ENCODE measurements around the gene ADCY6.

ADCY6 gene

DNA sequence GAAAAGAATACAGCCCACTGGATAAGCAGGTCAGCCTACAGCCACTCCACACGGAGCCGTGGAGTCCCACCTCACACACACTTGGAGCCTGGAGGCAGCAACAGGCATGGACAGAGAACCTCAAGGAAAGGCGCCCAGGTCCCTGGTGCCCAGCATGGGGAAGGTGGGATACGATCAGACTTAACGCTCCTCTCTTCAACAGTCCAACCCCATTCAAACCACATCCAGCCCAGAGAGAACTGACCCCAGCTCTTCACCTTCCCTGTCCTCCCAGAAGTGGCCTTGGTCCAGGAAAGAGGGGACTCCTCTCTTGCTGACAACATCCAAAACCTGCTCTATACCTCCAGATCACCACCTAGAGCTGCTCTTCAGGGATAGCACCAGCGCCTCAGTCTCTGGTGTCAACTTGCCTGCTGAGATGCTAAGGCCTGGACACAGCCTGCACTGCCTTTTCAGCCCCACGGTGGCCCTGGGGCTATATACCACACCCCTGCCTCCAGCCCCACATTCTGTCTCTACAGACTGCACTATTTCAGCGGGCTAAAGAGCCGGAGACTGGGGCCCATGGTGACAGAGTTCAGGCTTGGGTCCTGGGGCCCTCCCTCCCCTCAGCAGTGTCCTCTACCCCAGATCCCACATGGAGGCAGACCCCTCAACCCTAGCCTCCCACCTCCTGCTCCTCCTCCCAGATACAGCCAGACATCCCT is 7.0 kb downstream of the ADCY6 start:
- H3K4me1 Mint-ChIP-seq (ENCODE audit: low read depth), result no peaks in the 10 kb centered on the region
- no peaks in the 10 kb centered on the region for H3K36me3 Mint-ChIP-seq (ENCODE audit: low read depth)
- H3K9me3 Mint-ChIP-seq, result no peaks in the 10 kb centered on the region
- H3K27me3 Mint-ChIP-seq (ENCODE audit: low read depth), result peaks cover 23% of the 10 kb centered on the region
- H3K4me3 Mint-ChIP-seq, result no peak overlapping the region
- H3K27ac Mint-ChIP-seq, result no peak overlapping the region

DNA sequence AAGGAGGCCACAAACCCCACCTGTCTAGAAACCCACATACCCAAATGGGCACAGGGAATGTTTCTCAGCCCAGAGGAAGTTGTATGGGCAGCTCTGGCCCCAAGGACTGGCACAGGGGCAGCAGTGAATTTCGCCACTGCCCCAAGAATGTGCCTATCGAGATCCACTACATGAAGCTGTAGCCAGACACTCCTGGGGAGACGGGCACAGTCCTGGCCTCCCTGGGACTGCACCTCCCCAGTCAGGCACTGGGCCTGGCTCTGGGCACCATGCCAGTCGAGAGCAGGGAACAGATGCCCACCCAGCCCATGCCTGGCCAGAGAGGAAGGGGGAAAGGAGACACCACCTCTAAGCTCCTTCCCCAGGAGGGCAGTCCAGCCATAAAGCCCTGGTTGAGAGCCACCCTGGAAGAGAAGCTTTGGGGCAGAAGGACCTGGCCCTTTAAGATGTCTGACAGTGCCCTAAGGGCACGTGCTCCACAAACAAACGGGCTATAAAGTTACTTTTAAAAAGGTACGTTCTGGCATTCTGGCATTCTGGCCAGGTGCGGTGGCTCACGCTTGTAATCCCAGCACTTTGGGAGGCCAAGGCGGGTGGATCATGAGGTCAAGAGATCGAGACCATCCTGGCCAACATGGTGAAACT is 8.4 kb downstream of the ADCY6 start:
- Mint-ChIP-seq H3K9me3 (no peaks in the 10 kb centered on the region), H3K4me3 (no peak overlapping the region), H3K4me1 (ENCODE audit: low read depth) (no peaks in the 10 kb centered on the region), H3K27ac (no peak overlapping the region), H3K36me3 (ENCODE audit: low read depth) (no peaks in the 10 kb centered on the region), H3K27me3 (ENCODE audit: low read depth) (peaks cover 9% of the 10 kb centered on the region)

DNA sequence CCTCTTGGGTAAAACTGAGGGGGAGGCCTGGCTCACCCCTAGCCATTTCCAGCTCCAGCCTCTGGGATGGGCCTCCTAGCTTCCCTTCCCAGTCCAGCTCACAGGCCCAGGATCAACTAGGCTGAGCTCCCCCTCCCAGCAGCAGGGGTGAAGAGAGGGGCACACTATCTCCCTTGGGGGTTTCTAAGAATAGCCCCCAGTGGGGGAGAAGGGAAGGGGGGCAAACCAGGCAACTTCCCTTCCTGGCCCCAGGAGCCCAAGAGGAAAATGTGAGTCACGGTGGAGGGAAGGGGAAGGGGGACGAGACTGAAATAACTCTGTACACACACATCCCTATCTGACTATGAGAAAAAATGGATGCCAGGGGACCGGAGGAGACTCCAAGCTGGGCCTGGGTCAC is 9.0 kb downstream of the ADCY6 start:
- Mint-ChIP-seq H3K36me3 (ENCODE audit: low read depth) (no peaks in the 10 kb centered on the region), H3K27me3 (ENCODE audit: low read depth) (peaks cover 9% of the 10 kb centered on the region)

DNA sequence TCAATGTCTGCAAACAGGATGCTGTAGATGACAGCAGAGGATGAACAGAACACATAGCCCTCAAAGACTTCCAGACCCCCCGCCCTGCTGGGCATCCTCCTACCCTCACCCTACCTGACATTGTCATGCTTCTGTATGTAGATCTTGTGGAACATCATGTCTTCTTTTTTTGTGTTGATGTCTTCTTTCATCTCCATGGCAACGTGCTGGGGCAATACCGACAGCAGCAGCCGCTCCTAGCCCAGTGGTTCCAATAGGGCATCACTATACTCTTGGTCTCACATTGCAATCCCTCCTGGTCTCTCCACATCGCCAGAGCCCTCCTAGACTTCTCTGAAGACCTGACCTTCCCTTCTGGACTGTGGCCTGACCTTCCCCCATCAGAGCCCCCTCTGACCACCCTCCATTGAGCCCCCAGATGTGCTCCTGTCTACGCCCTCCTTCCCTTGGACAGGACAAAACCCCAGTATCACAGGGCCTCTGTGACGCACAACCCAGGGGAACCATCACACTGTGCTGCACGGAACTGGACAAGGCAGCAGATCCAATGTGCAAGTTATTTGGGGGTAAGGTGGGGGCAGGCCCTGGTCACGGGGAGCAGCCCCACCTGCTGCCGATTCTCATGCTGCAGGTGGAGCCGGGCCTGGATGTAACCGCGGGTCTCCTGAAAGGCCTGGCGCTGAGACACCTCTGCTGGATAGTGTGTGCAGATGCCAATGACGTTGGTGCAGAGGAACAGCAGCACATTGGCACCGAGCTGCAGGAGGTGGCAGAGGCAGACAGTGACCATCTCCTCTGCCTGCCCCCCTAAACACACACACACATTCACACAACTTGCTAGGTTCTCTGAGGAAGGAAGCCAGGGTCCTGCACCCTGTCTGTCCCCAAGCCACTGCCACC is 11.1 kb downstream of the ADCY6 start:
- no peaks in the 10 kb centered on the region for H3K36me3 Mint-ChIP-seq (ENCODE audit: low read depth)
- H3K9me3 Mint-ChIP-seq, result no peaks in the 10 kb centered on the region
- no peak overlapping the region for H3K4me3 Mint-ChIP-seq
- H3K4me1 Mint-ChIP-seq (ENCODE audit: low read depth), result no peaks in the 10 kb centered on the region
- no peak overlapping the region for H3K27ac Mint-ChIP-seq
- peaks cover 9% of the 10 kb centered on the region for H3K27me3 Mint-ChIP-seq (ENCODE audit: low read depth)

More for the DNA sequence above, 9.0 kb downstream of the ADCY6 start:
- Mint-ChIP-seq H3K4me1 (ENCODE audit: low read depth) (no peaks in the 10 kb centered on the region), H3K9me3 (no peaks in the 10 kb centered on the region), H3K27ac (no peak overlapping the region), H3K4me3 (no peak overlapping the region)

DNA sequence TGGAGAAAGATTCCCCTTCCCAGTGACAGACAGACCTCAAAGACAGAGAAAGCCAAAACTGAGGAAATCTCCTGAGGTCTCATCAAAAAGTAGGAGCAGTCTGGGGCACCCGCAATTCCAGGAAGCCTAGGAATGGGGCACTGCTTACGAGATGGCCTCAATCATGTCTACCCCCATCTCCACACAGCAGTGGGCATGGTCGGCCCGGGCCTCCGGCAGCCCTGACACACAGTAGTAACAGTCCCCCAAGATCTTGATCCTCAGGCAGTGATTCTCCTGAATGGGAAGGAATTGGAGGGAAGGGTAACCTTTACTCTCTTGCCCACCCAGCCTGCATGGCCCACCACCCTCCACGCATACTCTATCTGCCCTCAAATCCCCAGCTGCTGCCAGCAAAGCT is 11.9 kb downstream of the ADCY6 start:
- Mint-ChIP-seq H3K4me3 (no peak overlapping the region), H3K27me3 (ENCODE audit: low read depth) (peaks cover 9% of the 10 kb centered on the region), H3K4me1 (ENCODE audit: low read depth) (no peaks in the 10 kb centered on the region), H3K9me3 (no peaks in the 10 kb centered on the region), H3K27ac (no peak overlapping the region), H3K36me3 (ENCODE audit: low read depth) (no peaks in the 10 kb centered on the region)

DNA sequence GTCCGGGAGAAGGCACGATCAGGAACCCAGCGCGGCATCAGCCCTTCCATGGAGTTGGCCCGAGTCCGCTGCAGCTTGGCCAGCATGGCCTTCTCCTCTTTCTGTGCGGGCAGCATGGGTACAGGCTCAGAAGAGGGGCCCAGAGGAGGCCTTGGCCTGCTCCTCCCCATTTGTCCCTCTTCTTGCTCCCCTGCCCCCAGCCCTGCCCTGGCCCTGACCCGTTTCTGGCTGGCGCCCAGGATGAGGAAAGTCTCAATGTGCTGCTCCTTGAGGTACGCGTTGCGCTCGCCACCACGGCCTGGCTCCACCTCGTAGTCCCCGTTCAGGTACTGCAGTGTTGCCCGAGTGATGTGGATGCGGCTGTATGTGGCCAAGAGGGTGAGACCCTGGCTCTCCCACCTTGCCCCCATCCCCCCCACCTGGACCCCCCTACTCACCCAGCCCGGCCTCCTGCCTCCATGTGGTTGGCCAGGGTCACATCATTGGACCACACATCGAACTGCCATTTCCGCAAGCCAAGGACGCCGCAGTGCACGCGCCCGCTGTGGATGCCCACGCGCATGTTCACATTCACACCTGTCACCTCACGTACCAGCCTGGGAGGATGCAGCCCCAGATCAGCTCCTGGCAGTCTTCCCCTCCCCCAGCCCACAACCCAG is 12.8 kb downstream of the ADCY6 start:
- Mint-ChIP-seq H3K27me3 (ENCODE audit: low read depth) (peaks cover 9% of the 10 kb centered on the region), H3K36me3 (ENCODE audit: low read depth) (no peaks in the 10 kb centered on the region), H3K4me1 (ENCODE audit: low read depth) (no peaks in the 10 kb centered on the region), H3K27ac (no peak overlapping the region), H3K9me3 (no peaks in the 10 kb centered on the region), H3K4me3 (no peak overlapping the region)

DNA sequence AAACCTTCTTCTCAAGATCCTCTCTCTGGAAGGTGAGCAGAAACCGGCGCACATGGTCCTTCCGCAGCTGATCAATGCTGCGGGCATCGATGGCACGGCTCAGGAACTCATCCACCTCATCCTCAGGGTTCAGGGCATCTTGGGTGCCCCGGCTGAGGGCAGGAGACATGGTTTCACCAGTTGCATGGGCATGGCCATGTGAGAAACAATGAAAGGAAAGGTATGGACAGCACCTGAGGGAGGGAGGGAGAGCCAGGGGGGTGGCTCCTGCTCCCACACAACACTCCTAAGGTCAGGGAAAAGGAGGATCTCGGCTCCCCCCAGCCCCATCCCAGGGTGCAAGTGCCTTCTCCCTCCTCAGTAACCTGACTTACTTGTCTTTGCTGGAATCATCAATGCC is 13.6 kb downstream of the ADCY6 start:
- Mint-ChIP-seq H3K4me3 (no peak overlapping the region), H3K27ac (no peak overlapping the region), H3K9me3 (no peaks in the 10 kb centered on the region), H3K36me3 (ENCODE audit: low read depth) (no peaks in the 10 kb centered on the region), H3K4me1 (ENCODE audit: low read depth) (no peaks in the 10 kb centered on the region), H3K27me3 (ENCODE audit: low read depth) (peaks cover 9% of the 10 kb centered on the region)

DNA sequence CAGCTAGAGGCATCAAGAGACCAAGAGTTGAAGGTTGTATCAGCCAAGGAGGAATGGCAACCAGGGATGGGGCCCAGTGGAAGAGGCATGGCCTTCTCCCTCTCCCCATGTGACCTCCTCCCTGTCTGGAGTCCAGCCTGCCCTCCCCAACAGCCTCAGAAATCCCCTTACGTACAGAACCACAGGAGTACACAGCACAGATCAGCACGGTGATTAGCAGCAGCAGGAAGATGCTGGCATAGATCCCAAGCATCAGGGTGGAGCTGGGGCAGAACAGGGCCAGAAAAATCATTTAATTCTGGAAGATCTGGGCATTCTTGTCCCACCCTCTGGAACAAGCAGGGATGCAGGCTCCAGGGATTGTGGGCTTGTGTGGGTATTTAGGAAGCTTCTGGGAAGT is 14.4 kb downstream of the ADCY6 start:
- Mint-ChIP-seq H3K4me3 (no peak overlapping the region), H3K36me3 (ENCODE audit: low read depth) (no peaks in the 10 kb centered on the region), H3K4me1 (ENCODE audit: low read depth) (no peaks in the 10 kb centered on the region), H3K9me3 (no peaks in the 10 kb centered on the region), H3K27ac (no peak overlapping the region), H3K27me3 (ENCODE audit: low read depth) (peaks cover 9% of the 10 kb centered on the region)

DNA sequence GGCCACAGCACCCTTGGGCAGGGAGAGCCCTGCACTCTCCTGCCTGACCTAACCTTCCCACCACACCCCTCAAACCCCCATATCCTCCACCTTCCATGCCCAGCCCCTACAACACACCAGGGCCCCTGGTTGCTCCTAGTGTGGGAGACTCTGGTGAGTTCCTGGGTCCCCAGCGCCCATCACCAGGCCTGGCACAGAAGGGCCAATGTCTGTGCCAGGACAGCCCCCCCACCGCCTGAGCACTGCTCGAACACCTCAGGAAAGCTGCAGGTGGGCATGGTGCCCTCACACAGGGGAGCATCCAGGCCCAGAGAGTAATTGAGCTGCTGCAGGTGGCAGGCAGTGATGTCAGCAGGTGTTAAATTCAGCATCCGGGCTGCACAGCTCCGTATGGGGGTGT is 15.2 kb downstream of the ADCY6 start:
- no peaks in the 10 kb centered on the region for H3K9me3 Mint-ChIP-seq
- no peaks in the 10 kb centered on the region for H3K4me1 Mint-ChIP-seq (ENCODE audit: low read depth)
- peaks cover 9% of the 10 kb centered on the region for H3K27me3 Mint-ChIP-seq (ENCODE audit: low read depth)
- H3K36me3 Mint-ChIP-seq (ENCODE audit: low read depth), result no peaks in the 10 kb centered on the region
- no peak overlapping the region for H3K4me3 Mint-ChIP-seq
- H3K27ac Mint-ChIP-seq, result no peak overlapping the region

DNA sequence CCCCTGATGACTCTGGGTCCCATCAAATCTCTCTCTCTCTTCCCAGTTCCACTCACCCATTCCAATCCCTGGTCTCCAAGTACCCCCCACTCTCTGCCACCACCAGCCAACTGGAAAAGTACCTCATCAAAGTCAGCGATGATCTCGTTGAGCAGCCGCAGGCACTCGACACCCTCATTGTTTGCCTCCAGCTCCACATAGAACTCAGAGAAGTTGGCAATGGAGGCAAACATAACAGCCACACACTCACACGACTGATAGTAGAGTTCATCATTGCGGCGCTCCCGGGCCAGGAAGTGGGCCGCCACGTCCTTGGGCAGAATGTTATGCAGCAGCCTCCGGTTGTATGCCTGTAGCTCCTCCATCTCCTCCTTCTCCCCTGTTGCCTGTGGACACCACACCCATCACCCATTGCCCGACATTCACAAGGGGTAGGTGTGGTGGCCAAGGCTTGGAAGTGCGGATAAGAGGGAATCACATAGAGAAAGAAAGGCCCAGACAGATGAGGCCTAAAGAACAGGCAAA is 17.2 kb downstream of the ADCY6 start:
- Mint-ChIP-seq H3K27me3 (ENCODE audit: low read depth) (peaks cover 3% of the 10 kb centered on the region), H3K9me3 (no peaks in the 10 kb centered on the region), H3K27ac (no peak overlapping the region), H3K4me1 (ENCODE audit: low read depth) (peaks cover under 1% of the 10 kb centered on the region), H3K4me3 (no peak overlapping the region), H3K36me3 (ENCODE audit: low read depth) (no peaks in the 10 kb centered on the region)

DNA sequence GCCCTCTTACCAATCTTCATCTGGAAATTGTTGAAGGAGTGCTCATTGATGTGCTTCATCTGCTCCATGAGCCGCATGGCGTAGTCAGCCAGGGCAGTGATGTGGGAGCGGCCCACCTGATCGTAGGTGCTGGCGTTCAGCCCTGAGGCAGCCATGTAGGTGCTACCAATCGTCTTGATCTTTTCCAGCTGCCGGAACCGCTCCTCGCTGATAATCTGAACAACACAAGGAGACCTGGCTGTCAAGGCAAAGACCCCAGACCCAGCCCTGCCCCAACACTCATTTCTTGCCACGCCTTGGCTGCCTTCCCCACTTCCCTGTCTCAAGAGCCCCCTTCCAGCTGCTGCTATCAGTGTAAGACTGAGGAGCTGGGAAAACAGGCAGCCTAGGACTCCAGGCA is 18.1 kb downstream of the ADCY6 start:
- Mint-ChIP-seq H3K9me3 (no peaks in the 10 kb centered on the region), H3K27ac (no peak overlapping the region), H3K4me3 (no peak overlapping the region)

DNA sequence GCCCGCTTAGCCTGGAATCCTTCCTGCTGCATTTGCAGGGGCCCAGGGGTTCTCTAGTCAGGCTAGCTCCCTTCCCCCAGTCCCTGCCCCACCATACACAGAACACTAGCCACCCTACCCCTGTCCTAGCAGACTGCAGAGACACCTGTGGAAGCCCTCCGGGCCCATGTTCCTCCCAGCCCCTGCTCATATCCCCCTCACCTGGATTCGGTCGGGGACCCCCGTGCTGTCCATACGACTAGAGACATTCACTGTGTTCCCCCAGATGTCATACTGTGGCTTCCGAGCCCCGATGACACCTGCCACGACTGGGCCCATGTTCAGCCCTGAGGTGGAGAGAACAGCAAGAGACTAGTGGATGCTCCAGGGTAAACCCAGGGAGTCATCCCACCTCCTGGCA is 20.2 kb downstream of the ADCY6 start:
- H3K36me3 Mint-ChIP-seq (ENCODE audit: low read depth), result no peaks in the 10 kb centered on the region
- H3K27ac Mint-ChIP-seq, result no peak overlapping the region
- no peak overlapping the region for H3K4me3 Mint-ChIP-seq
- peaks cover 14% of the 10 kb centered on the region for H3K4me1 Mint-ChIP-seq (ENCODE audit: low read depth)
- H3K27me3 Mint-ChIP-seq (ENCODE audit: low read depth), result peaks cover 3% of the 10 kb centered on the region
- H3K9me3 Mint-ChIP-seq, result no peaks in the 10 kb centered on the region

More for the DNA sequence above, 18.1 kb downstream of the ADCY6 start:
- Mint-ChIP-seq H3K27me3 (ENCODE audit: low read depth) (peaks cover 3% of the 10 kb centered on the region), H3K36me3 (ENCODE audit: low read depth) (no peaks in the 10 kb centered on the region), H3K4me1 (ENCODE audit: low read depth) (peaks cover 8% of the 10 kb centered on the region)

DNA sequence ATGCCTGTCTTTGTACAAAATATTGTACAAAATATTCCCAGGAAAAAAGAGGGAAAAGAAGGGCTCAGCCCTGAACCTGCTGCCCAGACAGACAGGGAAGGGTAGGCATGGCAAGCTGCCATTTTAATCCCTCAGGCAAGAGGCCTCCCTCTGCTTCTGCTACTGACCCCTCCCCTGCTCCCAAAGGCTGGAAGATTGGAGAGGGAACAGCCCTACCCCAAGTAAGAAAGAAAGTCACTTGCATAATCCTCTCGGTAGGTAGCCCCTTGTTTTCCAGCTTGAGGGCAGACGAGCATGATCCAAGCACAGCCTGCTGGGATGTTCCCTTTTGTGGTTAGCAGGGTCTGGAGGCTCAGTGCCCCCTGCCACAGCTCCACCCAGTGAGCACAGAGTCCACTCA is 20.7 kb downstream of the ADCY6 start:
- Mint-ChIP-seq H3K27ac (no peak overlapping the region), H3K36me3 (ENCODE audit: low read depth) (no peaks in the 10 kb centered on the region), H3K27me3 (ENCODE audit: low read depth) (peaks cover 3% of the 10 kb centered on the region), H3K4me1 (ENCODE audit: low read depth) (peaks cover 14% of the 10 kb centered on the region), H3K9me3 (no peaks in the 10 kb centered on the region), H3K4me3 (no peak overlapping the region)

DNA sequence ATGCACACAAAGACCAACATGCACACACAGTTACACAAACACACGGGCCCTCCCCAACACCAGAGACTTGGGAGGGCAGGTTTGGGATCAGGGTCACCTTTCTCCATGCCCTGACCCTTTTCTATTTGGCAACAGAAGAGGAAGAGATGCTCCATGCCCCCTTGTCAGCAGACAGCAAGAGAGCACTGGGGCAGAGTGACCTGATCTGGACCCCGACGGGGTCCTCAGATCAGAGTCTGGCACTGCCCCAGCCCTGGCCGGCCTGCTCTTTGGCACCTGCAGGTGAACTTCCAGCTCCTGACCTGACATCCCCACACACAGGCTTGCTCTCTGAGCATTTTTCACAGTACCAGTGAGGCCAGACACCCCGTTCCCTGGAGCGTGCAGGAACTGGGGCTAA is 21.4 kb downstream of the ADCY6 start:
- Mint-ChIP-seq H3K9me3 (no peaks in the 10 kb centered on the region), H3K4me1 (ENCODE audit: low read depth) (peaks cover 14% of the 10 kb centered on the region), H3K4me3 (no peak overlapping the region), H3K27me3 (ENCODE audit: low read depth) (peaks cover 3% of the 10 kb centered on the region), H3K27ac (no peak overlapping the region), H3K36me3 (ENCODE audit: low read depth) (no peaks in the 10 kb centered on the region)

Data from T-helper 1 cell treated with Interleukin-12 subunit alpha and Interleukin-12 subunit beta and Interleukin-4 antibody, amounts not matched to agents 30 μg/mL and 1 μg/mL, for 36 hours (primary cell).